HG02759 (cell line): ENCODE data around the gene HOXD10.
A peak's percentile ranks its signal among the peaks of the same experiment; 100 is the strongest.

Source experiments
- ATAC-seq: cut with Tn5 transposase; IDR thresholded peaks from one replicate; pipeline ENCODE4 v1.9.1; 2021; ENCODE audit warnings: mild to moderate bottlenecking, moderate library complexity; ENCODE audit not compliant: unreplicated experiment

Gene HOXD10

DNA sequence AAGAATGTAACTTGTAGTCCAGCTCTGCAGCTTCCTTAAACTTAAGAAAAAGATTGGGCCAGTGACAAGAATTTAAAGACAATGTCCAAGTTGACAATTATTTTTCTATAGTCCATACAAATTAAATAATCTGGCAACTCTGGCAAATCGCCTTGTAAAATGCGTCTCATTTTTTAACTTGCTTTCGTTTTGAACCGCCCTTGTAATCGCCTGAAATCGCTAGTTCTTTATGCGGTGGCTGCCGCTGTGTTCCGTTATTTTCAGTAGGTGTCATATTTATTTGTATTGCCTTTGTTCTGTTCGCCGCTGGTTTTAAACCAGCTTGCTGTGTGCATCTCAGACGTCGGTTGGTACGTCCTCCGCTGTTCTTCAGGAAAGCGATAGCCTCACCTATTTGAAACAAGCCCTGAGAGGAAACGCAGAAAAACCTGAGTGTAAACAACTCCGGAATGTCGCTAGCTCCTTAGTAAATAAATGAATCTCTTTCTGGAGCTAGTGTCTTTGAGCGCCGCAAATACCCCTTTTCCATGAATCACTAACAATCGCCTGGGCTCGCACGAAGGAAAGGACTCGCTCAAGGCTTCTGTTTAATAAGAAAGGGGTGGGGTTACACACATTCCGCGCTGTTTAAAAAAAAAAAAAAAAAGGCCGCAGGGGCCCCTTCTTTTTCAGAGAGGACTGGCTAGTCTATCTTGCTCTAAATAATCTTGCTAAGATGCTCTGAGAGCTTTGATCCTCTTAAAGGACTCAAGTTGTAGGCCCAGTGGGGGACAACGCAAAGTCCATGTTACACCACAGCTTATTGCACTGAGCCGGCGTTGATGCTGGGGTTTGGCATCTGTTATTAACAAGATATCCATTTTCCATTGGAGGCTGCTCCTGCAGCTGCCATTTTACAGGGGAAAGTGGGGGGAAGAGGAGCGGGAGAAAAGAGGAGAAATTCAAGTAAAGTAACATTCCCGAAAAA, 15.9 kb downstream of the HOXD10 start:
- ATAC-seq, result no peak

DNA sequence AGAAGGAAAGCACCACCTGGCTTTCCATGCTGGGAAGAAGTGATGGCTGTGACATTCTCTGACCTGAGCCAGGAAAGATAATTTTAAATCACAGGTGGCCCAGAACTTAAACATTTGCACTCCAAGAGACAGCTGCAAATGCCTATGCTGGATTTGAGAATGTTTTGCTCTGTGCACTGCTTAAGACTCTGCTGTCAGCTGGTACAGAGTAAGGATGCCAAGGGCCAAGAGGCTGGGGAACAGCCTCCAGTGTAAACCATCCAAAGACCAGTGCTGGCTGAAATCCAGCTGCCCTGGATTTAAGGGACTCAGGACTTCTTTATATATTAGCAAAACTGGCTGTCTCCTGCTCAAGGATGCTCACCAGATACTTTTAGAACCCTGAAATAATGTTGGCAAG, 16.8 kb downstream of the HOXD10 start:
- no peak for ATAC-seq

DNA sequence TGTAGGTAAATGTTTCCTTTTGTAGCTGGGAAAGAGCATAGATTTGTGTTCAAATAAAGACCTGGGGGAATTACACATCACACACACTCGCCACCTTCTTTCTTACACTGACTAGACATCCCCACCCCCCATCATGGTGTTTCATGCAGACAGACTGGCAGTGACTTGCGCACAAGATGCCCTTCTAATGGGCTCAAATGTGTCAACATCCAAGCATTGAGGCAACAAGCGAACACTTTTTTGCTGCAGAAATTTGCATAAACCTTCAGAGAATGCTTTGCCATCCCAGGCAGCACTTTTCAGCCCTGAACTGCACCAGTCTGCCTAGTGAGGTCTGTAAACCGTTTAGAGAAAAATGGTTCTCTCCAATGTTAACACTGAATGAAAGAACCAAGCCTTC, 17.5 kb downstream of the HOXD10 start:
- no peak for ATAC-seq

DNA sequence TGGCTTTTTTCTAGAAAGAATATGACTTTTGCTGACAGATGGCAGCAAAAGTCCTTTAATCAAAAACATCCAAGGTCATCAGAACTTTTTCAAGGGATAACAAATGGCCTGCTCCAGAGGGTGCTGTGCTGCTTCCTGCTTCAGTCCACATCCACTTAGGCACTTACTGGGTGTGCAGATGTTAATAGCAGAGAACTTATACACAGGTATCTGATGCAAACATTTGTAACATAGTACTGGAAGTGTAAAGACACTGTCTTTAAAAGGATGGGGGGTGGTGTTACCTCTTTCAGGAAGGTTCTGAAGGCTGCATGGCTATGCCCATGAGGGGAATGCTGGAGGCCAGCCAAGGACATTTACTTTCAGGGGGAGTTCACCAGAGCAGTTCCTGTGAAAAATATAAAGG, 18.5 kb downstream of the HOXD10 start:
- no peak for ATAC-seq

DNA sequence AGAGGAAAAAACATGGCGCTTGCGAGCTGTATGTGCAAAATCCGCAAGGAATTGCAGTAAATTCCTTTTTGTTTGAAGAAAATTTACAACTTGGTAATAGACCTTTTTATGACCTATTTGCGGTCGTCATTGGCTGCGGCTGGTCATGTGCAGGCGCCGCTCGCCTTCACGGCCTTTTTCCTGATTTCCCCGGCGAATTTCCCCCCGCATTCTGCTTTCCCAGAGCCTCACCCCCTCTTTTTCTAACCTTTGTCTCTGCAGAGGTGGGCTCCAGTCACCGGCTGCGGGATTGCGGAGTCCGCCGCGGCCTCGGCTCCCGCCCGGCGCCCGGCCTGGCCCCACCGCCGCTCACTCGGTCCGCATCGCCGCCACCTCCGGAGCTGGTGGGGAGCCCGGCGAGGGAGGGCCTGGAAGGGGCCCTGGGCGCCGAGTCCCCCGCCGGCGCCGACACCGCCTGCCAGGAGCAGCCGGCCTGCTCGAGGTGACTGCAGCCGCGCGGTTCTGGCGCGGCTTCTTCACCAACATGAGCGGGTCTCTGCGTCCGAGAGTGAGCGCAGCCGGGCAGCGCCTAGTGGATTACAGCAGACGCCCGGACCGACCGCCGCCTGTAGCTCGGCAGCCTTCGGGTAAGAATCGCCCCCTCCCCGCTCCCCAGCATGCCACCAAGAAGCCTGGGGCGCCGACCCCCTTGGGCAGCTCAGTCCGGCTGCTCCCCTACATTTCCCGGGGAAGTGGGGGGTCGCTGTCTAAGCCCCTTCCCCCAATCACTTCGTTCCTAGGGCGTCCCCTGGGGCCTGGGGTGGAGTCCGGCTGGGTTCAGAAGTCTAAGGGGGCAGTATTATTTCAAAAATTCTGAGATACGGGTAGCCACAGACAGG, 20.0 kb downstream of the HOXD10 start:
- no peak for ATAC-seq

DNA sequence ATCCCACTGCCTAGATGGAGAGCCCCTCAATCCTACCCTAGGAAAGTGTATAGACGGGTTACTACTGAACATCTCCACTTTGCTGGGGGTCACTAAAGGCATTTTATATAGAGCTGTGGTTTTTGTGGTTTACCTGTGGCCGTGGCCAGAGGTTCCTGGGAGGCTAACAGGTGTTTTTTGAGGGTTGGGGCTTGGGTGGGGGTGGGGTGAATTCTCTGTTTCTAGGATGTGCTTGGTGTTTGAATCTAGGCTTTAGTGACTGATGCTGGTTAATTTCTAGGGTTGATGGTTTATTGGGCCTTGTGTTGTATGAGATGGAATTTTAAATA, 20.6 kb downstream of the HOXD10 start:
- no peak for ATAC-seq

DNA sequence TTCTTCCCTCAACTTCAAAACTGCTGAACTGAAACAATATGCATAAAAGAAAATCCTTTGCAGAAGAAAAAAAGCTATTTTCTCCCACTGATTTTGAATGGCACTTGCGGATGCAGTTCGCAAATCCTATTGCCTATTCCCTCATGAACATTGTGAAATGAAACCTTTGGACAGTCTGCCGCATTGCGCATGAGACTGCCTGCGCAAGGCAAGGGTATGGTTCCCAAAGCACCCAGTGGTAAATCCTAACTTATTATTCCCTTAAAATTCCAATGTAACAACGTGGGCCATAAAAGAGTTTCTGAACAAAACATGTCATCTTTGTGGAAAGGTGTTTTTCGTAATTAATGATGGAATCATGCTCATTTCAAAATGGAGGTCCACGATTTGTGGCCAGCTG, 21.3 kb downstream of the HOXD10 start:
- no peak for ATAC-seq

DNA sequence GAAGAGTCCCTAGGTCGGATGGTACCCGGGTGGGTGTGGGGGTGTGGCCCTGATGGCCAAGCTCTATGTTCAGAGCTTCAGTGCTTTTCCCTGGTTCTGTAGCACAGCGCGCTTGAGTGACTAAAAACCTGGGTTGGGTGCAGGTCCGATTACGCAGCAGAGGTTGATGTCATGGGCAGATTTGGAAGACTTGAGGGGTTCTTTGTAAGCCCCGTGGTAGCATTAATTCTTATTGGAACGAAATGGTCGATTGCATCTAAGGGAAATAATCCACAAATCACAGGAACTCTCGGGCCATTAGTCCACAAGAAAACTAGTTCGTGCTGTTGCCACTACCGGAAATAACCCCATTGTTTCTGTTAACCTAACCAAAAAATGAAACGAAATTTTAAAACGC, 21.9 kb downstream of the HOXD10 start:
- ATAC-seq, result no peak

DNA sequence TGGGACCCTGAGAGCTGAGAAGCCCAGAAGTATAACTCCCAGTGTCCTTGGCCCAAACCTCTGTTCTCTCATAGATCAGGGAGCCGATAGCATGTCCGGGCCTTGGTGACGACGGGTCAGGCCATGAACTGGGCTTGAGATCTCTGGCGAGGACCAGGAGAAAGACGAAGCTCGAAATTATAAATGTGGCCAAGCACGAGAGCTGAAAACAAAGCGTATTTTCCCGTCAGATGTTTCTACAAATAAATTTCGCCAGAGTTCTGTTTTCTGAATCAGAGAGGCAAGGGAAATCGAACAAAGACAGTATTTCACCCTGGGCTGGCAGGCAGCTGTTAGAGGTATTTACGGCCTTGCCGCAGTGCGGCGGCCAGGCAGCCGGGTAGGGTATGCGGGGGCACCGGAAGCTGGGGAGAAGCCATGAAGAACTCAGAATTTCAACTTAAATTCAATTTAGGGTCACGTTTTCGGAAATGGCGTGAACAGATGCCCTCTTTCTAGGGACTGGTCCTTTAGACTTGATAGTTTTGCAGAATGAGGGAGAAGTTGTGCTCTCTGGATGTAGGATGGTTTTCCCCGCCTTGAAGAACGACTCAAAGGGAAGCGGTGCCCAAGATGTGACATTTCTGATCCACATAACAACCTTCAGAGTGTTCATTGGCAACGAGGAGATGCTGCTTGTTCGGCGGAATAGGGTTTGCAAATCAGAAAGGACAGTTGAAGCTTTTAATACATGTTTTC, 22.5 kb downstream of the HOXD10 start:
- no peak for ATAC-seq

DNA sequence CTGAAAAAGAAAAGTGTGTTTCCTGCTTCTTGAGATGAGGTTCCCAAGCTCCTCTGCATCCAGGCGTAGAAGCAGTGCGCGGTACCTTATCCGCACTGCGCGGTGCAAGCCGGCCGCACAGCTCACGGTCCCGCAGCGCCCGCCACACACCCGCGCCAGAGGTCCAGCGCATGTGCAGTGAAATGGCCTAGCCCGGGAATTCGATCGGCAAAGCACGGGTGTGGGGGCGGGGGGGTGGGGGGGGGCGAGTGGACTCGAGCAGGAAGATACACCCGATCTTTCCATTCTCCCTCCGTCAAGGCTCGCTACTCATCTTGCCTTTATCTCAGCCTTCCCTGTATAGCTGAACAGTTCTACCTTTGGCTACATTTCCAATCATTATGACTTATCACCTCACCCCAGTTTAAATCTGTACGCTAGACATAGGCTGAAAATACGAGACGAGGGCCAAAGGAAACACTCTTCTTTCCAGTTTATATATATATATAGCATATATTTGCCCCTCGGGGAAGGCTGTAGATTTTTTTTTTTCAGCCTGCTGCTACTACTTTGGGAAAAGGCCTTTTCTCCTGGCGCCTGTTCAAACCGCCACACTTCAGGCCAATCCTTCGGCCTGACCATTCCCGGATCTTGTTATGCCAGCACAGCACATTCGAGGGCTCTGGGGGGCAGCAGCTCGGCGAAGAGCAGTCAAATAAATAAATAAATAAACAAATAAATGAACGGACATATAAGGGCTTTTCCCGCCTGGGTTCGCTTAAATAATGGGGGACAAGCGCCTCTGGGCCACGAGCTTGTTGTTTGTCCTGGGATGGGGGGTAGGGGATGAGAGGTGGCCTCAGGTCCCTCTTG, 23.3 kb downstream of the HOXD10 start:
- no peak for ATAC-seq

DNA sequence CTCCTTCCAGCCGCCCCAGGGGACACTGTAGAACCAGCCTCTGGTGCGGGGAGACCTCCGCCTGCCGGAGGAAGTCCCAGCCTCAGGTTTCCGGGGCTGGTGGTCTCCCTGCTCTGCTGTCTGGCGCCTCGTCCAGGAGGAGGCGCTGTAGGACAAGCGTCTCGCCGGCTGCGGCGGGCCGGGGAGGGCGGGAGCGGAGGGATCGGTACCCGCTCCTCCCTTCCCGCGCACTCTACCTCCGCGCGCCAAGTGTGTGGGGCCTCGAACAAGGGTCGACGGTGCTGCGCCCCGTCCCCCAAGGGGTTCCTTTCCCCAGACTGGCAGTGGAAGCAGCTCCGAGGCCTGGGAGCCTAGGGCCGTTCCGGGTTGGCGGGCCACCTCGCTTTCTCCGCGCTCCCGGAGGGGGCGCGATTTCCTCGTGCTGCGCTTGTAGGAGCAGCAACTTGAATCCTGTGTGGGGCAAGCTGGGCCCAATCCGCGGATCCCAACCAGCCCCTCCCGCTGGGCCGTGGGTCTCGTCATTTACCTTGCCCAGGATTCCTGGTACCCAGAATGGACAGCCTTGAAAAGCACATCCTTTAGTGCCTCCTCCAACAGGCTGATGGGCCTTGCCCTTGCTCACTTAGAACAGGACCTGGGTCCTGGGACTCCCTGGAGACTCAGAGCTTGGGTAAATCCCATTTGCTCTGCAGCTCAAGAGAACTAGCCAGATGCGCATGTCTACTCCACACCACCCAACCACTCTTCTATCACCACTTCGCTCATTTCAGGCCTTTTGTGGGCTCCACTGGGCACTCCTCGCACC, 24.1 kb downstream of the HOXD10 start:
- ATAC-seq, result peak; percentile 97

DNA sequence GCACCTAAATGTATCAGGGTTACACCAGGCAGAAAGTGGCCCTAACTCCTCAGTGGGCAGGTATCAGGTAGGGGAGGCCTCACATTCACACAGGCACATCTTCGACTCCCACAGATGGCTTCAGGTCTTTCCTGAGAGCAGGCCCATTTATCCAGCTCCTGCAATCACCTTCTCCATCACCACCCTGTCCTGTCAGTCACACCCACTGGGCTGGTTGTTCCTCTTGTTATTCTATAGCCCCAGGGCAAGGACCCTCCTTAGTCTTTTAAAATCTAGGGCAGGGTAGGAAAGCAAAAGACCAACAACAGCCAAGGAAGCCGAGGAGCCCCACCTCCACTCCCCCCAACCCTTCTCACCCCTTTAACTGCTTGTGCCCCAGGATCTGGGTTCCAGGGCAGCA, 25.7 kb downstream of the HOXD10 start:
- ATAC-seq, result no peak

DNA sequence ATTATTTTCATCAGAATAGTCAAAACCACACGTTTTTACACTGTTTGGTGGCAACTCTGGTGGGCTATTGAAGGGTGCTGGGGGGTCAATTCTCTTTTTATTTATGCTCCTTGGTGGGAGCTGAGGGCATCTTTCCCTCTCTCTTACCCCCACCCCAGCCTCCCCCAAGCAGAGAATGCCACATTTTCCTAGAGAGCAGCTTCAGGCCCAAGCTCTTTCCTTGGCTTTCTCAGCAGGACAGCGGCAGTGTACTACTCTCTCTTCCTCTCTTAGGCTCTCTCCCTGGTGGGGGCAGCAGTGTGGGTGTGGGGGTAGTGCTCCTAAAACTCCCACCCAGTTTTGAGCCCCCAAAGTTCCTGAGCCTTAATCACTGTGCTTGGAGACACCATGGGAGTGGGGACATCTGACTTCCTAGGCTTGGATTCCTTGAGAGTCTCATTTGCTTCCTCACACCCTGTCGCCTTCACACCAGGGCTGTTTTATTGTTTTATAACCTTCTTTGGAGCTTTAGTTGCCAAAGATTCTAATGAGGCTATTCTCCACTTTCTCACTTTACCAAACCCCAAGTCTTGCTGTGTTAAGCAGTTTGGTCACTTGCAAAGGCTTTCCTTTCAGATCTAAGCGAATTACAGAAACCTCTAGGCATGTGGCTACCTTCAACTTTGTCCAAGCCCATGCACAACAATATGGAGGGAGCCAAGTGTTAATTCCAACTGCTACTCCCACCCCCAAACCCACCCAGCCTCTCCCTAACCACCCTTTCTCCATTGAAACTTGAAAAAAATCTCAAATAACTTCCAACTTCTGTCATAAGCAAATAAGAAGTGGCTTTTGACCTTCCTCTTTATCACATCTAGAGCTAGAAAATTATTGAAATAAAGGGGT, 28.7 kb downstream of the HOXD10 start:
- no peak for ATAC-seq

DNA sequence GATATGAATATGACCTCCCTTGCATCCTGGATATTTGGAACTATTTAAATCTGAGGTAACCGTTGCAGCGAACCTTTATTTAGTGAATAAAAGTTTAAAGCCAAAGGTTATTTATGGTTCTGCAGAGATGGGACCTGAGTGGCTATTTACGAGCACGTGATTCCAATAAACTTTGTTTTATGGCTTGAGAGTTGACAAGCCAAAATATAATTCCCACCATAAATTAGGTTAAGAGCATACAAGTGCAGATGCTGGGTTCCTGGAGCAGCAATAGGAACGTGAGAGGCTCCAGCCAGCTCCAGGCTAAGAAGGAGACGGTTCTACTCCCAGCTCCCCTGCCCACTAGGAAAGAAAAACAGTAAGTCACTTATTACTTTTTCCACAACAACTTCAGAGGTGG, 29.5 kb downstream of the HOXD10 start:
- no peak for ATAC-seq

DNA sequence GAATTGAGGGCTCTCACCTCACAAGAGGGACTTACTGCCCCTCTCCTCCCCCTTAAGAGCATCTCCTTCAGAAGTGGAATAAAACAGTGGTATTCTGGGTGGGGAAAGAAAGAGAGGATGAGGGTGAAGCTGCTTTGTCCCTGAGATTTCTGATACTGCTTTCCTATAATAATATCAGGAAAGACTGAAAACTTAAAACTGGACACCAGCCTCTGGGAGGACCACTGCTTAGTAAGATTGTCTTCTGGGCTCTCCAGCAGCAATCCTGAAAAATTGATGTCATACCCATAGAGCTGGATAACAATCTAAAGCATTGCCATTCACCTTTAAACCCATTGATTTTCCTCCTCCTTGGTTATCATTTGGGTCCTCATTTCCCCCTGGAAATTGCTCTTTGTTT, 30.1 kb downstream of the HOXD10 start:
- ATAC-seq, result no peak

DNA sequence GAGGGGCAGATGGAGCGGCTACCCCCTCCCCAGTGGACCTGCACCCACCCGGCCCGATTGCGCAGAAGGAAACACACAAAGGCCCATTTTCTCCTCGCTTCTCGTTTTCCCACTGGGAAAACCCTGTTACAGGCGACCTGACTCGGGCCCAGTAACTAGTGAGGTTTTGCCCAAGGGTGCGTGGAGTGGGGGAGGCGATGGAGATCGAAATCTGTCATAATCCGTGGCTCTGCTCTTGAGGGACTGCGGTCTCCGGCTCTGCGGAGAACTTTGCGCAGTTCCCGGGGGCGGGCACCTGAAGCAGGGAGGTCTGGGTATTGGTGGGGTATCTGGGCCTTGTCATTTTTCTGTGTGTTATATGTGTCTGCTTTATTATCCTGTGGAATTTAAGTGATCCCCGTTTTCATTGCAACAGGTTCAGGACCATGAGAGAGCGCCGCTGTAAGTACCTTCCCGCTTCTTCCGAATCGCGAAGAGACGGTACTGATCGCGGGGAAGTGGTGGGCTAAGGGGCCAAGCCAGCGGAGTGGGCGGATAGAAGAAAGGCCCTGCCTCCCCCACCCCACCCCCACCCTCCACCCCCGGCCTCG, 30.7 kb downstream of the HOXD10 start:
- no peak for ATAC-seq

DNA sequence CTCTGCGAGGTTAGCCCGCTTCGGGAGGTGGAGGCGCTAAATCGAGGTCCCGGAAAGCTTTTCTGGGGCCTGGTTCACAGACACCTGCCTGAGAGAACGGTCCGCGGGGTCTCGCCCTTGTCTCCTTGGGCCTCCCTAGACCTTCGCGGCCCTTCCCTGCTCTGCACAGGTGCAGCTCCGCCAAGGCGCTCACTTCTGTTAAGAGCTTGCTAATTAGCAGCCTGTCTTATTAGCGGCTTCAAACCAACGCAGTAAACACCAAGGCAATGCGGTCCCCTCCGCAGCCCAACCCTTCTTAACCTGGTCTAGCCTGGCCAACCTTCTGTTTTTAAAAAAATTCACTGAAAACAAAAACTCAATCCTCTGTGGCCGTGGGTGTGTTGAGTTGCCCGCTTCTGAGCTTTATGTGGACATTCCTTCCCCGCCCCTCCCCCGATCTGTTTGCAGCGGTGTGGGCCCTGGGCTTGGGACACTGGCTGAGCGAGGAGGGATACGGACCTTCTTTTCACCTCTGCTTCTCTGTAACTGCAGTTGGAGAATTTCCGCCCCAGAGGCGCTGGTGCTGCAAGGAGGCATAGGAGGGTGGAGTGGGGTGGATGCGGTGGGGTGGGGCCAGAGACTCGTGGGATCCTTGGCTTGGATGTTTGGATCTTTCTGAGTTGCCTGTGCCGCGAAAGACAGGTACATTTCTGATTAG, 31.4 kb downstream of the HOXD10 start:
- no peak for ATAC-seq
